GM12878 (cell line): ENCODE results near the gene SNX11. TPM values are rescaled to one million over a fixed set of nuclear protein-coding genes. Genes with fewer than 3 reads are reported as not detected.

Experiments
- ATAC-seq: fragments of 200-7000 bp; cut with Tn5 transposase; 3 replicates; pipeline ENCODE4 v1.9.1; 2020; ENCODE audit warnings: mild to moderate bottlenecking, moderate library complexity
- BruUV-seq: library from RNA; stranded (reverse); fragments of 400-500 nt; replicated peaks from 2 replicates; lab custom pipeline; 2021; lab: Mats Ljungman, UMichigan
- CTCF ChIA-PET: fragments of 300-600 bp; sonication (Branson Sonifier 250); formaldehyde crosslinking; extraction: SDS; loops from one replicate; lab custom pipeline; 2021; ENCODE audit warnings: inconsistent platforms; lab: Yijun Ruan, JAX
- POLR2A ChIA-PET: fragments of 350-600 bp; formaldehyde crosslinking; extraction: SDS; loops from one replicate; lab custom pipeline; 2021; ENCODE audit warnings: inconsistent platforms; lab: Charles Lee
- RAD21 ChIA-PET: fragments of 300-600 bp; sonication (Branson Sonifier 250); formaldehyde crosslinking; loops from one replicate; lab custom pipeline; 2023; ENCODE audit warnings: antibody characterized with exemption; ENCODE audit not compliant: unreplicated experiment; lab: Charles Lee
- SMC1A ChIA-PET: fragments of 300-600 bp; sonication (Branson Sonifier 250); formaldehyde crosslinking; loops from one replicate; lab custom pipeline; 2023; ENCODE audit not compliant: unreplicated experiment, uncharacterized antibody; lab: Charles Lee
- DNase-seq: peaks from one replicate; pipeline ENCODE4 v3.0.0-alpha.2; 2011; ENCODE audit warnings: low read depth, low spot score
- FAIRE-seq: peaks from 3 replicates; lab custom pipeline; 2011; peaks lifted over from hg19 to GRCh38; lab: Jason Lieb, UNC
- H2AFZ ChIP-seq: 2 replicates; pipeline ENCODE4 v1.6.0; 2011; ENCODE audit warnings: low read depth, low read length, control low read depth; ENCODE audit not compliant: control insufficient read depth
- H3K27ac ChIP-seq: 2 replicates; pipeline ENCODE4 v1.5.1; 2011; ENCODE audit warnings: control low read depth; ENCODE audit not compliant: control insufficient read depth, insufficient read depth
- H3K27me3 ChIP-seq, 2 experiments: replicated peaks in 1 of 2; 2 replicates each; pipeline versions ENCODE4 v1.6.0 to v1.6.1; 2011; ENCODE audit warnings: low read length in 1 of 2; ENCODE audit not compliant: control insufficient read depth in 2 of 2, insufficient read depth in 2 of 2
- H3K36me3 ChIP-seq, 2 experiments: 2 replicates each; pipeline ENCODE4 v1.5.1; 2011; ENCODE audit warnings: low read length in 1 of 2; ENCODE audit not compliant: control insufficient read depth in 2 of 2, insufficient read depth in 2 of 2
- H3K4me1 ChIP-seq: 2 replicates; pipeline ENCODE4 v1.6.1; 2011; ENCODE audit warnings: mild to moderate bottlenecking, low read length, moderate library complexity, mixed read lengths; ENCODE audit not compliant: control insufficient read depth, insufficient read depth
- H3K4me2 ChIP-seq: 2 replicates; pipeline ENCODE4 v1.6.0; 2011; ENCODE audit warnings: control low read depth; ENCODE audit not compliant: control insufficient read depth, insufficient read depth
- H3K4me3 ChIP-seq: fragments of 200-600 bp; sonication (generic); 2 replicates; pipeline ENCODE4 v1.5.1; 2016
- H3K79me2 ChIP-seq: 2 replicates; pipeline ENCODE4 v1.6.0; 2011; ENCODE audit warnings: low read length; ENCODE audit not compliant: control insufficient read depth, insufficient read depth
- H3K9ac ChIP-seq: 2 replicates; pipeline ENCODE4 v1.8.0; 2011; ENCODE audit warnings: low read length, control low read depth, mixed read lengths; ENCODE audit not compliant: control insufficient read depth, insufficient read depth
- H3K9me3 ChIP-seq: replicated peaks from 3 replicates; pipeline ENCODE4 v1.5.1; 2011; ENCODE audit warnings: mild to moderate bottlenecking, low read length; ENCODE audit not compliant: control insufficient read depth, insufficient read depth
- H4K20me1 ChIP-seq: 2 replicates; pipeline ENCODE4 v1.6.0; 2011; ENCODE audit not compliant: control insufficient read depth, insufficient read depth
- ELK1 ChIP-seq: IDR thresholded peaks from 2 replicates; pipeline ENCODE4 v1.6.1; 2012; ENCODE audit warnings: low read depth, low read length, improper control_type of control experiment
- LARP7 ChIP-seq: fragments of 450-650 bp; IDR thresholded peaks from 2 replicates; pipeline ENCODE4 v1.6.1; 2017; ENCODE audit warnings: mild to moderate bottlenecking
- POLR2AphosphoS5 ChIP-seq: IDR thresholded peaks from 2 replicates; pipeline ENCODE4 v1.6.1; 2011; ENCODE audit warnings: mild to moderate bottlenecking, low read length, inconsistent platforms
- SPI1 ChIP-seq: IDR thresholded peaks from 2 replicates; pipeline ENCODE4 v1.6.1; 2011; ENCODE audit warnings: low read depth, mild to moderate bottlenecking, low read length, moderate library complexity, borderline replicate concordance; ENCODE audit not compliant: insufficient read depth
- WGBS: methylation state at CpG from one replicate; pipeline ENCODE4 v1.1.6; 2016; ENCODE audit warnings: low lambda C conversion rate; ENCODE audit not compliant: insufficient replicate concordance, insufficient coverage; ENCODE audit errors: missing lambda C conversion rate; 5-methylcytosine and 5-hydroxymethylcytosine counted together
- in situ Hi-C: fragments of 300-500 bp; cut with MboI; formaldehyde crosslinking; loops from 9 replicates; pipeline ENCODE4 v1.14.3; 2018; ENCODE audit warnings: mixed read lengths
- intact Hi-C: fragments of 100-400 bp; cut with micrococcal nuclease; formaldehyde crosslinking; loops from one replicate; pipeline ENCODE4 v1.14.2; 2022; ENCODE audit not compliant: unreplicated experiment
- polyA plus RNA-seq, 11 experiments: library from polyadenylated mRNA; depleted of rRNA in 4 of 11; unstranded in 6 of 11; stranded (reverse) in 5 of 11; fragments of >200 nt; fragmentation: Nextera tagmentation in 4 of 11; fragmentation: Illumina TruSeq in 1 of 11; extraction: Ambion mirVana in 4 of 11; extraction: Trizol in 1 of 11; gene quantifications; 1 replicate in 1 of 11; 2 replicates in 10 of 11; pipeline versions ENCODE4 v1.2.1 to v1.2.3, GENCODE V29; 2011 to 2016; ENCODE audit warnings: inconsistent platforms in 2 of 11, missing spikeins in 2 of 11, low read depth in 1 of 11
- total RNA-seq, 4 experiments: library from RNA; depleted of rRNA in 3 of 4; stranded (reverse); fragments of >200 nt in 3 of 4; fragmentation: Illumina TruSeq in 1 of 4; extraction: Trizol in 1 of 4; gene quantifications; 2 replicates each; pipeline versions ENCODE4 v1.2.1 to v1.2.3, GENCODE V29; 2013 to 2021

SNX11 gene
- total and polyA plus RNA-seq, 10 of the 15 experiments (the other 5 are each of a cell fraction or from before 2014, with no cell fraction given), result 34.2 to 127 (median 61.8) TPM

DNA sequence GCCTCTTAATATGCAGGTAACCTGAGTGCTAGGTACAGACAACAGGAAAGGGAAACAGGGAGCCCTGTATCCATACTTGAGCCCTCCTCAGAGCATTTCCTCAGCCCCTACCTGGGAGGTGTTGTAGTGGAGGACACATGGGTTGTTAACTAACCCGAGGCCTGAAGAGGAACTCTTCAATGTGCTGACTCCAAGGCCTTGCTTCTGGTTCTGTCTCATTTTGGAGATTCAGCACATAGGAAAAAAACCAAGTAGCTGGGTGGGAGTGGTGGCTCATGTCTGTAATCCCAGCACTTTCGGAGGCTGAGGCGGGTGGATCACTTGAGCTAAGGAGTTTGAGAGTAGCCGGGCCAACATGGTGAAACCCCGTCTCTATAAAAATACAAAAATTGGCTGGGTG is 24.8 kb downstream of the SNX11 start:
- H3K9ac ChIP-seq, result no peak overlapping the region
- WGBS, result 79% methylated on average over 5 of the region's 5 CpGs
- H3K27ac ChIP-seq, result no peak overlapping the region
- ChIA-PET CTCF (interaction anchor here (0.6 to 8.5 kb wide), 15 partner anchors 9 to 486 kb away, joined by 3 to 223 read pairs (median 7); partner anchors contain the start of genes HOXB5 and SNX11), POLR2A (no interaction called here), RAD21 (interaction anchor here (0.7 to 6.7 kb wide), 4 partner anchors 21 to 485 kb away, joined by 3 to 92 read pairs (median 14); no protein-coding TSS in a partner anchor), SMC1A (interaction anchor here (0.5 to 16.1 kb wide), 4 partner anchors 20 to 309 kb away, joined by 3 to 205 read pairs (median 28); no protein-coding TSS in a partner anchor)
- H2AFZ ChIP-seq, result no peak overlapping the region
- H3K79me2 ChIP-seq, result no peaks in the 10 kb centered on the region
- no peaks in the 10 kb centered on the region for H4K20me1 ChIP-seq
- no peaks in the 10 kb centered on the region for H3K27me3 ChIP-seq
- TF ChIP-seq POLR2AphosphoS5, result 0 out of 2 replicates have a peak, but pooled peaks have one; percentile 8
- TF ChIP-seq LARP7, result no peak
- no peak for TF ChIP-seq ELK1
- TF ChIP-seq SPI1, result no peak
- BruUV-seq, result no TSS peak
- no peaks in the 10 kb centered on the region; a peak in 1 of 4 replicates for H3K36me3 ChIP-seq
- FAIRE-seq (no peak), ATAC-seq (no peak), DNase-seq (no peak)
- H3K4me1 ChIP-seq, result no peaks in the 10 kb centered on the region
- H3K4me3 ChIP-seq, result no peak overlapping the region
- in situ Hi-C loops, result no loop called here
- no peak overlapping the region for H3K4me2 ChIP-seq
- no peaks in the 10 kb centered on the region for H3K9me3 ChIP-seq
- intact Hi-C loops, result no loop called here
